Measurements from ENCODE around the gene ALG3. TPM values are rescaled to one million over a fixed set of nuclear protein-coding genes. Genes with fewer than 3 reads are reported as not detected.

The ALG3 gene
- total and polyA plus RNA-seq, 2 experiments from 2014 or later = 76.9 to 109 TPM

DNA sequence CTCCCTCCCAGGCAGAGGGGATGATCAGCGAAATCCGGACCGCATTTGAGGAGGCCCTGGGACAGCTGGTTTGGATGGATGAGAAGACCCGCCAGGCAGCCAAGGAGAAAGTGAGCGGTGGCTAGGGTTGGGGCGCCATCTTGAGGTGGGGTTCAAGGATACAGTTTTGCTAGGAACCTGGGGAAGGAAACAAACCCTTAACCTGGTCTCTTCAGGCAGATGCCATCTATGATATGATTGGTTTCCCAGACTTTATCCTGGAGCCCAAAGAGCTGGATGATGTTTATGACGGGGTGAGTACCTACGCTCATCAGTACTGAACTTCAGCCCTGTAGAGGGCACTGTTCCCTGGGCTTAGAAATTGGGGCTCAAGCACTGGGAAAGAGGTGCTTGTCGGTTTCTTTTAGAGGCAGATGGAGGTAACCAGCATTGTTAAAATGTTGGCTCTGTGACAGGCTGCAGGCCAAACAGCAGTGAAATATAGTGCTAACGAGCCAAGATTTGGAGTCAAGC, 40.7 kb upstream of the ALG3 start (continued):
- TF ChIP-seq CTCF (conservative IDR thresholded peaks at IDR 0.05; ENCODE audit: low read depth in 2 of 2) = peak; percentile 82 to 88

DNA sequence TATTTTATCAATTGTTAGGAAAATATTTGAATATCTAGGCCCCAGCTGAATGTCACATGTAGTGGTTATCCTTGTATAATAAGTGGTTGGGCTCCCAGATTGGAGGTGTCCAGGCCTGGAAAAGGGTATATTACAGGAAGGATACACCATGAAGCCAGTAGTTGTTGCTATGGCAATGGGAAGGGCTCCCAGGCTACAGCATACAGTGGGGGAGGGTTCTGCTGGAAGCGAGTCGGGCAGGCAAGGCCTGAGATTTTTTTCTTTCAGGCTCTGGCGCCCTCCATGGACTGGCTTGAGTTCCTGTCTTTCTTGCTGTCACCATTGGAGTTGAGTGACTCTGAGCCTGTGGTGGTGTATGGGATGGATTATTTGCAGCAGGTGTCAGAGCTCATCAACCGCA, 35.9 kb upstream of the ALG3 start:
- Histone ChIP-seq H3F3A (replicated peaks; ENCODE audit: low read depth) (no peaks in the 10 kb centered on the region), H3K4me3 (no peak overlapping the region), H2AFZ (no peak overlapping the region), H3K9me2 (ENCODE audit: insufficient read depth) (no peaks in the 10 kb centered on the region), H3K4me2 (no peak overlapping the region), H3K27me3 (ENCODE audit: insufficient read depth) (no peaks in the 10 kb centered on the region), H3K4me1 (ENCODE audit: insufficient read depth) (no peaks in the 10 kb centered on the region), H3K79me2 (replicated peaks; ENCODE audit: insufficient read depth) (no peaks in the 10 kb centered on the region), H3K27ac (ENCODE audit: low read depth) (no peak overlapping the region), H3K36me3 (ENCODE audit: insufficient read depth) (no peaks in the 10 kb centered on the region), H4K20me1 (replicated peaks; ENCODE audit: insufficient read depth) (no peaks in the 10 kb centered on the region)
- TF ChIP-seq ZNF462 (CRISPR knock-in tag; IDR thresholded peaks at IDR 0.05) = no peak
- TF ChIP-seq CTCF (conservative IDR thresholded peaks at IDR 0.05; ENCODE audit: low read depth in 2 of 2) = peak; percentile 64 to 93
- DNase-seq (ENCODE audit: low spot score) (peak; percentile 95), ATAC-seq (peak; percentile 91)
- H3K4me3 Mint-ChIP-seq = no peak overlapping the region
- H3K36me3 Mint-ChIP-seq (ENCODE audit: low read depth) = no peaks in the 10 kb centered on the region
- no peak overlapping the region for H3K27ac Mint-ChIP-seq
- peaks cover 5% of the 10 kb centered on the region; the same call in 1 of the 3 replicates for H3K4me1 Mint-ChIP-seq
- no peaks in the 10 kb centered on the region for H3K9me3 Mint-ChIP-seq
- peaks cover 16% of the 10 kb centered on the region for H3K27me3 Mint-ChIP-seq (ENCODE audit: insufficient read depth, low read depth, poor library complexity)

All from GM23338 (cell line).